Upper lobe of right lung (tissue), 1 donor: ENCODE measurements around the gene NDST1. TPM values are rescaled to one million over a fixed set of nuclear protein-coding genes. Genes with fewer than 3 reads are reported as not detected.

Source experiments
- ATAC-seq: fragments of 200-7000 bp; cut with Tn5 transposase; one replicate; pipeline ENCODE4 v1.9.1; 2020; ENCODE audit warnings: mild to moderate bottlenecking, moderate library complexity
- DNase-seq: peaks from one replicate; pipeline ENCODE4 v3.0.0-alpha.2; 2020
- H3K27ac ChIP-seq: fragments of 200-600 bp; one replicate; pipeline ENCODE4 v1.8.0; 2022
- H3K27me3 ChIP-seq: fragments of 200-600 bp; one replicate; pipeline ENCODE4 v1.8.0; 2022; ENCODE audit warnings: mild to moderate bottlenecking
- H3K36me3 ChIP-seq: fragments of 200-600 bp; one replicate; pipeline ENCODE4 v1.8.0; 2022
- H3K4me1 ChIP-seq: fragments of 200-600 bp; one replicate; pipeline ENCODE4 v1.8.0; 2022
- H3K4me3 ChIP-seq: fragments of 200-600 bp; one replicate; pipeline ENCODE4 v1.8.0; 2022; ENCODE audit warnings: mild to moderate bottlenecking
- H3K9me3 ChIP-seq: fragments of 200-600 bp; one replicate; pipeline ENCODE4 v1.8.0; 2022
- CTCF ChIP-seq: fragments of 200-600 bp; IDR thresholded peaks from one replicate; pipeline ENCODE4 v1.8.0; 2022; ENCODE audit warnings: antibody characterized with exemption
- intact Hi-C: fragments of 100-400 bp; cut with DNase I; formaldehyde crosslinking; loops from one replicate; pipeline ENCODE4 v1.11.0; 2022
- total RNA-seq: library from RNA; stranded (reverse); fragmentation: NEBNext Ultra II Directional; extraction: Animal tissue kit (Norgen Biotek cat#: 25700); gene quantifications from one replicate; pipeline ENCODE4 v1.2.1, GENCODE V29; 2021
- donor health status: DM: no; HTN: yes; CAD: no; lungs with severe emphysema.

Gene NDST1
- total RNA-seq, 1 donor from 2014 or later = 143 TPM

GRCh38 chr5:150511578-150512367 is 3.8 kb downstream of the NDST1 start:
- Histone ChIP-seq H3K36me3 (no peaks in the 10 kb centered on the region), H3K27me3 (no peaks in the 10 kb centered on the region), H3K4me3 (no peak overlapping the region), H3K9me3 (no peaks in the 10 kb centered on the region), H3K4me1 (peaks cover 85% of the 10 kb centered on the region), H3K27ac (peak overlapping the region; percentile 55)
- DNase-seq = no peak
- intact Hi-C loops = no loop called here
- ATAC-seq = peak; percentile 44
- no peak for TF ChIP-seq CTCF

- Histone ChIP-seq H3K36me3 (no peaks in the 10 kb centered on the region), H3K27ac (peak overlapping the region; percentile 55), H3K4me3 (no peak overlapping the region), H3K4me1 (peaks cover 84% of the 10 kb centered on the region), H3K9me3 (no peaks in the 10 kb centered on the region), H3K27me3 (no peaks in the 10 kb centered on the region)
- TF ChIP-seq CTCF = no peak
- intact Hi-C loops = no loop called here
- no peak for DNase-seq
- peak; percentile 8 for ATAC-seq
Observed at GRCh38 chr5:150512368-150512747, 4.4 kb downstream of the NDST1 start.

- DNase-seq (no peak), ATAC-seq (no peak)
- no peaks in the 10 kb centered on the region for H3K27me3 ChIP-seq
- H3K4me1 ChIP-seq = peaks cover 88% of the 10 kb centered on the region
- no peaks in the 10 kb centered on the region for H3K9me3 ChIP-seq
- H3K4me3 ChIP-seq = no peak overlapping the region
- H3K36me3 ChIP-seq = peaks cover under 1% of the 10 kb centered on the region
- TF ChIP-seq CTCF = peak; percentile 17
- H3K27ac ChIP-seq = peak overlapping the region; percentile 55
- intact Hi-C loops = no loop called here
Observed at GRCh38 chr5:150513375-150514309, 5.7 kb downstream of the NDST1 start.

- H3K4me3 ChIP-seq = no peak overlapping the region
- H3K27me3 ChIP-seq = no peaks in the 10 kb centered on the region
- no peak for TF ChIP-seq CTCF
- H3K36me3 ChIP-seq = peaks cover 11% of the 10 kb centered on the region
- H3K9me3 ChIP-seq = no peaks in the 10 kb centered on the region
- intact Hi-C loops = no loop called here
- DNase-seq (no peak), ATAC-seq (peak; percentile 7)
- peaks cover 92% of the 10 kb centered on the region for H3K4me1 ChIP-seq
- peak overlapping the region; percentile 47 for H3K27ac ChIP-seq
Observed at GRCh38 chr5:150514708-150515211, 6.8 kb downstream of the NDST1 start.

GRCh38 chr5:150515446-150515845 is 7.5 kb downstream of the NDST1 start:
- Histone ChIP-seq H3K9me3 (no peaks in the 10 kb centered on the region), H3K4me3 (no peak overlapping the region), H3K27me3 (no peaks in the 10 kb centered on the region), H3K36me3 (peaks cover 11% of the 10 kb centered on the region), H3K27ac (peak overlapping the region; percentile 47), H3K4me1 (peaks cover 90% of the 10 kb centered on the region)
- no peak for TF ChIP-seq CTCF
- ATAC-seq (no peak), DNase-seq (no peak)
- intact Hi-C loops = no loop called here
